HG03439 (cell line): Measurements from ENCODE around the gene APOLD1.
A peak's percentile ranks its signal among the peaks of the same experiment; 100 is the strongest.
"Not testable (repeated sequence)": the region's sequence is repeated elsewhere in the genome, so short reads cannot be mapped to it uniquely, and the experiment has no call there.

ENCODE experiments used
- ATAC-seq: cut with Tn5 transposase; IDR thresholded peaks from one replicate; pipeline ENCODE4 v1.9.1; 2021; ENCODE audit warnings: mild to moderate bottlenecking, moderate library complexity; ENCODE audit not compliant: unreplicated experiment

The APOLD1 gene

GRCh38 chr12:12786351-12786705 is 869 bp downstream of the APOLD1 start:
- peak; percentile 19 for ATAC-seq

GRCh38 chr12:12786706-12787601 is 1.5 kb downstream of the APOLD1 start:
- ATAC-seq: peak; percentile 64

- no peak for ATAC-seq
These were observed 2.7 kb downstream of the APOLD1 start for GRCh38 chr12:12788131-12788530.

GRCh38 chr12:12788675-12789368 is 3.4 kb downstream of the APOLD1 start:
- ATAC-seq: peak; percentile 68

GRCh38 chr12:12790956-12791355 is 5.5 kb downstream of the APOLD1 start:
- ATAC-seq: no peak

- ATAC-seq: no peak
These were observed 6.4 kb downstream of the APOLD1 start for GRCh38 chr12:12791756-12792369.

- no peak for ATAC-seq
These were observed 7.0 kb downstream of the APOLD1 start for GRCh38 chr12:12792421-12792820.

GRCh38 chr12:12794686-12795085 is 9.2 kb downstream of the APOLD1 start:
- no peak for ATAC-seq

GRCh38 chr12:12796171-12796570 is 10.7 kb downstream of the APOLD1 start:
- ATAC-seq: no peak

GRCh38 chr12:12796928-12797793 is 11.7 kb downstream of the APOLD1 start:
- ATAC-seq: no peak

GRCh38 chr12:12797794-12798152 is 12.3 kb downstream of the APOLD1 start:
- ATAC-seq: no peak

- ATAC-seq: no peak
These were observed 13.0 kb downstream of the APOLD1 start for GRCh38 chr12:12798480-12798879.

- no peak for ATAC-seq
These were observed 13.9 kb downstream of the APOLD1 start for GRCh38 chr12:12799163-12799920.

- no peak for ATAC-seq
These were observed 15.1 kb downstream of the APOLD1 start for GRCh38 chr12:12800406-12801180.

- not testable (repeated sequence) for ATAC-seq
These were observed 16.2 kb downstream of the APOLD1 start for GRCh38 chr12:12801656-12802055.

GRCh38 chr12:12803186-12803585 is 17.7 kb downstream of the APOLD1 start:
- peak; percentile 78 for ATAC-seq

- no peak for ATAC-seq
These were observed 18.6 kb downstream of the APOLD1 start for GRCh38 chr12:12804011-12804410.

GRCh38 chr12:12804432-12804886 is 19.0 kb downstream of the APOLD1 start:
- no peak for ATAC-seq

GRCh38 chr12:12806784-12807516 is 21.5 kb downstream of the APOLD1 start:
- no peak for ATAC-seq
